Measurements from ENCODE around the gene DARS1. TPM values are rescaled to one million over a fixed set of nuclear protein-coding genes. Genes with fewer than 3 reads are reported as not detected.
A peak's percentile ranks its signal among the peaks of the same experiment; 100 is the strongest.
"Not testable (repeated sequence)": the region's sequence is repeated elsewhere in the genome, so short reads cannot be mapped to it uniquely, and the experiment has no call there.

Gene DARS1
- total RNA-seq, 1 donor from 2014 or later = 174 TPM

GRCh38 chr2:135984199-135985017 is 1.0 kb downstream of the DARS1 start:
- no peak for DNase-seq (ENCODE audit: low read depth)

- DNase-seq (ENCODE audit: low read depth) = no peak
Measured at GRCh38 chr2:135980434-135981079, 4.9 kb downstream of the DARS1 start.

- no peak for DNase-seq (ENCODE audit: low read depth)
Measured at GRCh38 chr2:135975702-135976101, 9.7 kb downstream of the DARS1 start.

- peak; percentile 73 for DNase-seq (ENCODE audit: low read depth)
Measured at GRCh38 chr2:135974036-135974435, 11.4 kb downstream of the DARS1 start.

GRCh38 chr2:135969655-135970387 is 15.6 kb downstream of the DARS1 start:
- DNase-seq (ENCODE audit: low read depth) = peak; percentile 86

GRCh38 chr2:135965756-135966155 is 19.7 kb downstream of the DARS1 start:
- DNase-seq (ENCODE audit: low read depth) = no peak

GRCh38 chr2:135964404-135964803 is 21.0 kb downstream of the DARS1 start:
- DNase-seq (ENCODE audit: low read depth) = not testable (repeated sequence)

- no peak for DNase-seq (ENCODE audit: low read depth)
Measured at GRCh38 chr2:135963841-135964240, 21.6 kb downstream of the DARS1 start.

GRCh38 chr2:135962366-135963123 is 22.9 kb downstream of the DARS1 start:
- no peak for DNase-seq (ENCODE audit: low read depth)

GRCh38 chr2:135960656-135961551 is 24.5 kb downstream of the DARS1 start:
- peak; percentile 63 for DNase-seq (ENCODE audit: low read depth)

- no peak for DNase-seq (ENCODE audit: low read depth)
Measured at GRCh38 chr2:135960150-135960549, 25.3 kb downstream of the DARS1 start.

GRCh38 chr2:135958927-135959326 is 26.5 kb downstream of the DARS1 start:
- not testable (repeated sequence) for DNase-seq (ENCODE audit: low read depth)

- DNase-seq (ENCODE audit: low read depth) = no peak
Measured at GRCh38 chr2:135954020-135954601, 31.3 kb downstream of the DARS1 start.

GRCh38 chr2:135952891-135953290 is 32.5 kb downstream of the DARS1 start:
- DNase-seq (ENCODE audit: low read depth) = no peak

GRCh38 chr2:135951041-135951583 is 34.3 kb downstream of the DARS1 start:
- DNase-seq (ENCODE audit: low read depth) = no peak

GRCh38 chr2:135949451-135950234 is 35.8 kb downstream of the DARS1 start:
- no peak for DNase-seq (ENCODE audit: low read depth)

GRCh38 chr2:135948642-135949355 is 36.6 kb downstream of the DARS1 start:
- peak; percentile 97 for DNase-seq (ENCODE audit: low read depth)

GRCh38 chr2:135948141-135948540 is 37.3 kb downstream of the DARS1 start:
- no peak for DNase-seq (ENCODE audit: low read depth)

GRCh38 chr2:135947483-135947882 is 37.9 kb downstream of the DARS1 start:
- no peak for DNase-seq (ENCODE audit: low read depth)
